GM19351 (cell line): ENCODE measurements around the gene INTS15.

Experiments
- ATAC-seq: cut with Tn5 transposase; IDR thresholded peaks from one replicate; pipeline ENCODE4 v1.9.1; 2021; ENCODE audit warnings: mild to moderate bottlenecking, moderate library complexity; ENCODE audit not compliant: unreplicated experiment

Gene INTS15

GRCh38 chr7:6642239-6642839, 52.5 kb downstream of the INTS15 start:
- no peak for ATAC-seq

- ATAC-seq: no peak
These were observed 53.2 kb downstream of the INTS15 start for GRCh38 chr7:6642861-6643640.

GRCh38 chr7:6643915-6644625, 54.2 kb downstream of the INTS15 start:
- ATAC-seq: no peak

- no peak for ATAC-seq
These were observed 54.9 kb downstream of the INTS15 start for GRCh38 chr7:6644728-6645127.

GRCh38 chr7:6646465-6646864, 56.6 kb downstream of the INTS15 start:
- no peak for ATAC-seq

- no peak for ATAC-seq
These were observed 57.3 kb downstream of the INTS15 start for GRCh38 chr7:6647080-6647479.

GRCh38 chr7:6647541-6647940, 57.7 kb downstream of the INTS15 start:
- ATAC-seq: no peak

GRCh38 chr7:6648066-6648814, 58.4 kb downstream of the INTS15 start:
- no peak for ATAC-seq

GRCh38 chr7:6648815-6649104, 58.9 kb downstream of the INTS15 start:
- no peak for ATAC-seq

- ATAC-seq: no peak
These were observed 59.6 kb downstream of the INTS15 start for GRCh38 chr7:6649241-6649961.

GRCh38 chr7:6650086-6650485, 60.3 kb downstream of the INTS15 start:
- ATAC-seq: no peak

- ATAC-seq: no peak
These were observed 60.7 kb downstream of the INTS15 start for GRCh38 chr7:6650521-6651011.

GRCh38 chr7:6651851-6652445, 62.1 kb downstream of the INTS15 start:
- ATAC-seq: no peak

GRCh38 chr7:6652446-6653011, 62.7 kb downstream of the INTS15 start:
- ATAC-seq: no peak

- no peak for ATAC-seq
These were observed 63.5 kb downstream of the INTS15 start for GRCh38 chr7:6653071-6654003.

GRCh38 chr7:6654113-6654841, 64.5 kb downstream of the INTS15 start:
- ATAC-seq: no peak

GRCh38 chr7:6654842-6655610, 65.2 kb downstream of the INTS15 start:
- ATAC-seq: no peak
